ENCODE results near the gene PTPN3. TPM values are rescaled to one million over a fixed set of nuclear protein-coding genes. Genes with fewer than 3 reads are reported as not detected.

The PTPN3 gene
- total RNA-seq, 1 experiment from 2014 or later: 20.2 TPM

- CTCF ChIA-PET: no interaction called here
- no TSS peak for BruUV-seq (replicated peaks)
- no peak overlapping the region for H3K4me2 ChIP-seq
Observed at GRCh38 chr9:109433476-109433875, 64.6 kb downstream of the PTPN3 start.

GRCh38 chr9:109430231-109430630 is 67.9 kb downstream of the PTPN3 start:
- H3K4me3 ChIP-seq: no peak overlapping the region
- no peaks in the 10 kb centered on the region for H3K9me3 ChIP-seq (ENCODE audit: insufficient read depth, low read depth)
- H3K4me2 ChIP-seq: no peak overlapping the region
- intact Hi-C loops (cut with micrococcal nuclease; ENCODE audit: unreplicated experiment): loop anchor here (5.0 kb wide), 1 partner anchor 37 kb away; no protein-coding TSS in a partner anchor
- TF ChIP-seq CTCF (conservative IDR thresholded peaks at IDR 0.05) (no peak), EZH2 (IDR thresholded peaks at IDR 0.05; ENCODE audit: low read depth) (no peak)
- H3K27me3 ChIP-seq (ENCODE audit: insufficient read depth, low read depth): no peaks in the 10 kb centered on the region
- no peaks in the 10 kb centered on the region for H3K9me2 ChIP-seq (ENCODE audit: insufficient read depth)
- DNase-seq: no peak
- H4K20me1 ChIP-seq (ENCODE audit: insufficient read depth): no peaks in the 10 kb centered on the region
- H3K4me1 ChIP-seq (replicated peaks; ENCODE audit: insufficient read depth): no peaks in the 10 kb centered on the region
- BruUV-seq (replicated peaks): no TSS peak
- no peaks in the 10 kb centered on the region for H3K79me2 ChIP-seq (ENCODE audit: low read depth)
- H3K27ac ChIP-seq: no peak overlapping the region
- no peaks in the 10 kb centered on the region for H3F3A ChIP-seq (ENCODE audit: insufficient read depth, low read depth)
- CTCF ChIA-PET: no interaction called here
- H2AFZ ChIP-seq: no peak overlapping the region
- peaks cover 49% of the 10 kb centered on the region for H3K36me3 ChIP-seq (ENCODE audit: low read depth)
- POLR2A ChIA-PET (ENCODE audit: unreplicated experiment): no interaction called here

More at GRCh38 chr9:109433476-109433875, 64.6 kb downstream of the PTPN3 start:
- Histone ChIP-seq H3K27me3 (ENCODE audit: insufficient read depth, low read depth) (no peaks in the 10 kb centered on the region), H3K27ac (no peak overlapping the region), H3K4me1 (replicated peaks; ENCODE audit: insufficient read depth) (no peaks in the 10 kb centered on the region), H3K79me2 (ENCODE audit: low read depth) (no peaks in the 10 kb centered on the region), H3K9me3 (ENCODE audit: insufficient read depth, low read depth) (no peaks in the 10 kb centered on the region), H3K9me2 (ENCODE audit: insufficient read depth) (no peaks in the 10 kb centered on the region), H4K20me1 (ENCODE audit: insufficient read depth) (no peaks in the 10 kb centered on the region), H3K4me3 (no peak overlapping the region), H2AFZ (no peak overlapping the region), H3K36me3 (ENCODE audit: low read depth) (peaks cover 43% of the 10 kb centered on the region; the same call in 1 of the 2 replicates), H3F3A (ENCODE audit: insufficient read depth, low read depth) (no peaks in the 10 kb centered on the region)
- POLR2A ChIA-PET (ENCODE audit: unreplicated experiment): no interaction called here
- TF ChIP-seq CTCF (conservative IDR thresholded peaks at IDR 0.05) (no peak), EZH2 (IDR thresholded peaks at IDR 0.05; ENCODE audit: low read depth) (no peak)
- intact Hi-C loops (cut with micrococcal nuclease; ENCODE audit: unreplicated experiment): loop anchor here (5.0 kb wide), 1 partner anchor 34 kb away; no protein-coding TSS in a partner anchor
- no peak for DNase-seq

- Histone ChIP-seq H3K4me2 (no peak overlapping the region), H4K20me1 (ENCODE audit: insufficient read depth) (no peaks in the 10 kb centered on the region), H3K27me3 (ENCODE audit: insufficient read depth, low read depth) (no peaks in the 10 kb centered on the region), H3F3A (ENCODE audit: insufficient read depth, low read depth) (no peaks in the 10 kb centered on the region), H3K79me2 (ENCODE audit: low read depth) (no peaks in the 10 kb centered on the region), H3K9me2 (ENCODE audit: insufficient read depth) (no peaks in the 10 kb centered on the region), H3K4me1 (replicated peaks; ENCODE audit: insufficient read depth) (no peaks in the 10 kb centered on the region), H3K36me3 (ENCODE audit: low read depth) (peaks cover 57% of the 10 kb centered on the region), H3K27ac (no peak overlapping the region), H3K9me3 (ENCODE audit: insufficient read depth, low read depth) (no peaks in the 10 kb centered on the region), H2AFZ (no peak overlapping the region), H3K4me3 (no peak overlapping the region)
- no peak for DNase-seq
- BruUV-seq (replicated peaks): no TSS peak
- TF ChIP-seq CTCF (conservative IDR thresholded peaks at IDR 0.05) (no peak), EZH2 (IDR thresholded peaks at IDR 0.05; ENCODE audit: low read depth) (no peak)
- ChIA-PET CTCF (interaction anchor here (0.6 kb wide), 1 partner anchor 21 kb away, joined by 3 read pairs; no protein-coding TSS in a partner anchor), POLR2A (ENCODE audit: unreplicated experiment) (interaction anchor here (0.6 kb wide), 1 partner anchor 1750 kb away, joined by 4 read pairs; no protein-coding TSS in a partner anchor)
- intact Hi-C loops (cut with micrococcal nuclease; ENCODE audit: unreplicated experiment): no loop called here
Observed at GRCh38 chr9:109428854-109429253, 69.3 kb downstream of the PTPN3 start.
